Non-pigmented ciliary epithelial cell (primary cell): ENCODE results near the gene TM6SF1.
"Not testable (repeated sequence)": the region's sequence is repeated elsewhere in the genome, so short reads cannot be mapped to it uniquely, and the experiment has no call there.

Experiments
- DNase-seq: peaks from one replicate; pipeline ENCODE4 v3.0.0-alpha.2; 2010; ENCODE audit warnings: low read depth

The TM6SF1 gene

GRCh38 chr15:83115831-83116565, 8.6 kb downstream of the TM6SF1 start:
- no peak for DNase-seq

DNA sequence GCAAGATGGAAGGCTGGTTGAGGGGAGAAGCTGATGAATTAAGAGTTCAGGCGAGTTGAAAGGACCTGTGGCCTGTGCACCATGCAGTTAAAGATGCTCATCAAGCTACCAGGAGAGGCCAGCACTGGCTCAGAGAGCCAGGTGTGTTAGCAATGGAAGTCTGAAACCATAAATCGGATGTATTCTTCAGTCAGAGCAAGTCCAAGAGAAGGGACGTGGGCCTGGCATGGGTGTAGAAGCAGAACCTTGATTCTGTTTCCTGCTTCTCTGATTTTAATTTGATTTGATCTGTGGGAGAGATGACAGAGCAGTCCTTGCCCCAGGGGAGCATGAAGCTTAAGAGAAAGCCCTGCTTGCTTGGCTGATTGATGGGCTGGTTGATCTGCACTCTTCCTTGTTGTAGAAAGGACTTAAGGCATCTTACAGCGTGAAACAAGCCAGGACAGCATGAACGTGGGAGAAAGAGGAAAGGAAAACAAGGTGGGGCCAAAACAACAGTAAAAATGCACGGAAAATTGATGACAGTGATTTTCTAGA, 10.9 kb downstream of the TM6SF1 start:
- DNase-seq, result no peak

DNA sequence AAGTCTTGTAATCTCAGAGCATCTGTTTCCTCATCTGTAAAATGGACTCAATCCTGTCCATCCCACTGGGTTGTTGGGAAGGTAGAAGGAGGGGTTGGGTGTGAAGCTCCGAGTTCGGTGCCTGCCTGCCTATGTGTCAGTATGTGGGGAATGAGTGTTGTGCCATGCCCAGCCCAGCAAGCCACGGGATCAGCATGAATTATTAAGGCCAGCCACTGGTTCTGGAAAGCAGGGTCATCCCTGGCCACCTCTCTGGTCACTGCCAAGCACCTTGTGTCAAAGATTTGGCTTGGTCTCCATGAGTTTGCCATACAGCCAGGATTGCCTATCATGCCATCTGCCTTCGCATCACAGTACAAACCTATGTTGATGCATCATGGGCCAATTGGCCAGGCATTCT, 11.5 kb downstream of the TM6SF1 start:
- DNase-seq, result no peak

DNA sequence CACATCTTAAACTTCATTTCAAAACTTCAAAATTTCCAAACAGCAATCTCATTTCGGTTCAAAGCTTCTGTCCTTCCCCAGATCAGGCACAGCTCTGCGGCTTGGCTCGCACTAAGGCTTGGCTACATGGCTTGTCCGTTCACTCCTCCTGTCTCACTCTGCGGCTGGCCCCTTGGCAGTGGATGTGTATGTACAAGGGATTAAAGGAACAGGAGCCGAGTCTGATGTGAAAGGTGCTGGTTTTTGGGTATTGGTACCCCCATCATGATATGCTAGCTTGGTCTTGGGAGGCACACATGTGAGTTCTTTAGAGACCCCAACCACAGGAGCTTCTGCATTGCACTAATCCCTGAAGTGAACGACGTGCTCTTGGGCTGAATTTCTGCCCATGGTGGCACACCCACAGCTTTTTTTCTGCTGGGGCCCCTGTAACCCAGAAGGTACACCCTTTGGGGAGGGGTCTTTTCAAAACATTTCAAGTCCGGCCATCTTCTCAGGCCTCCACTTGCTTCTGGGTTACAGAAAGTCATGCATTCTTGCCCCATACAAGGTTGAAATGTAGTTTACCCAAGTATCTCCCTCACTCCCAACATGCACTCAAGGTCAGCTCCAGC, 12.6 kb downstream of the TM6SF1 start:
- DNase-seq, result no peak

- no peak for DNase-seq
Observed at GRCh38 chr15:83123529-83123928, 16.1 kb downstream of the TM6SF1 start.

DNA sequence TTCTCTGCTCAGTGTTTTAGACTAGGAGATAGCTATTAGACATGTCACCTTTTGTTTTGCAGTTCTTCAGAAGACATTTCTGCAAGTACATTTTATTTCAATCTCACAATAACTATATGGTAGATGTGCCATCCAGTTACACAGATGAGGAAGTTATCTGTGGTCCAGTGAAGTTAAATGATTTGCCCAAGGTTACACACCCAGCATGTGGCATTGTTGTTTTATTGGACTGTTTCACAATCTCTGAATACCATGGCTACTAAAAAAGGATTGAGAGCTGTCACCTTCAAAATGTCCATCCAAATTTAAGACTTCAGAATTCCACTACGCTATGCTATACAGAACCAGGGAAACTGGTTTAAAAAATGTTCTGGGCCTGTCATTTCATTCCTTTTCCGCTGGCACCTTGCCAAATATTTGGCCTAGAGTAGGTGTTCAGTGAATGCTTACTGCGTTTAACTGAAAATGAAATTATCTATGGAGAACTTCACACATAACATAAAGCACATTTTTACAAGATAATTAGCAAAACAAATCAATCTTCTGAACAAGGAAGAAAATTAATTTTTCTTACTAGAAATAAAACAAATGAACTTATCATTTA, 20.2 kb downstream of the TM6SF1 start:
- no peak for DNase-seq

GRCh38 chr15:83129791-83130190, 22.3 kb downstream of the TM6SF1 start:
- no peak for DNase-seq

DNA sequence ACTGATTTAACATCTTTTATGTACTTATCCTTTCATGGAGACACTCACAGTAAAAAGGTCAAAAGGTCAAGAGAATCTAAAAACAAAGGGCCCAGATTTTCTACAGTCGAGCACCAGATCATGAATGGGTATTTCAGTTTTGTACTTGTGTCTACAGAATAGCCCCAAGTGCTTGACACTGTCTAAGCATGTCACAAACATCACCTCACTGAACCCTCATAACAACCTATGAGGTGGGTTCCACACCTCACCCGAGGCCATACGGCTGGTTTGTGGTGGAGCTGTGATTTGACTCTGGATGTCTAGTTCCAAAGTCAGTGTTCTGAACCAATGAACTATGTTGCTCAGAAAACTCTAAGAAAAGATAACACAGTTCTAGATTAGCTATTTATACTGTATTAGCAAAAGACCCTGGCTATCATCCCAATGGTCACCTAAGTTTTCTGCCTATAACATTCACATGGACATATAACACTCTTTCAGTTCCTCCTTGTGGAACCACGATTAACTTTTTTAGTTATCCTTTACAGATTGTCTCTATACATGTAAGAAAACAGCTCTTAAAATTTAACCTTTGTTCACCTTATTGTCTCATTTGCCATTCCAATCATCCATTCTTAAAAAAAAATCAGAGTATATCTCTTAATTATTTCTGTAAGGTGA, 25.5 kb downstream of the TM6SF1 start:
- no peak for DNase-seq

GRCh38 chr15:83142151-83142550, 34.7 kb downstream of the TM6SF1 start:
- not testable (repeated sequence) for DNase-seq

DNA sequence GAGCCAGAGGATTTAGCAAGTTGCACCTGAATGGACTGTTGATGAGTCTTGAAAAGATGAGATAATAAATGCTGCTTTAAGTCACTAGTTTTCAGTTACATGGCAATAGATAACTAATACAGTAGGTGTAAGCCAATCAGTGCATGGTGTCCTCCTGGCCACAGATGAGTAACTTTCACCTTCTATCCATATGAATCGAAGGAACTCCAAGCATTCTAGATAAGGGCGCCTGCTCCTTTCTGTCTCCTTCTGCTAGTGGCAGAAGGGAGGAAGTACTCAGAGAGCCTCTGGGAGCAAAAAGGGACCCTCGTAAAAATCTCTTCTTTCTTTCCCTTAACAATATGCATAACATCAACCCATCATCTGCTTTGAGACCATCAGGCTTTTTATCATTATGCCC, 37.3 kb downstream of the TM6SF1 start:
- no peak for DNase-seq

- DNase-seq, result no peak
Observed at GRCh38 chr15:83153288-83153687, 45.8 kb downstream of the TM6SF1 start.

DNA sequence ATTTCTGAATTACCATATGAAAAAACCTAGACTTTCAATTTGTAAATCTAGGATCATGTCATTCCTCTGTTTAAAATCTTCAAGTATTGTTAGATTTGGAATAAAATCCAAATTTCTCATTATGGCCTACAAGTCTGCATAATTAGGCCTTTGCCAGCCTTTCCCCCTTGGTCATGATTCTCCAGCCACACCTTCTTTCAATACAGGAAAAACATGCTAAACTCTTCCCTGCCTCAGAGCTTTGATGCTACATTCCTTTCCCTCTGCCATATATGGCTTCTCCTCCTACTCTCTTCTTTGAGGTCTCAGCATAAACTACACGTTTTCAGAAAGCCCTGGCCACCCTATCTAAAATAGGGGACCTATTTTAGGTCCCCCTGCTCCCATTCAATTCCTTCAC, 48.5 kb downstream of the TM6SF1 start:
- no peak for DNase-seq

DNA sequence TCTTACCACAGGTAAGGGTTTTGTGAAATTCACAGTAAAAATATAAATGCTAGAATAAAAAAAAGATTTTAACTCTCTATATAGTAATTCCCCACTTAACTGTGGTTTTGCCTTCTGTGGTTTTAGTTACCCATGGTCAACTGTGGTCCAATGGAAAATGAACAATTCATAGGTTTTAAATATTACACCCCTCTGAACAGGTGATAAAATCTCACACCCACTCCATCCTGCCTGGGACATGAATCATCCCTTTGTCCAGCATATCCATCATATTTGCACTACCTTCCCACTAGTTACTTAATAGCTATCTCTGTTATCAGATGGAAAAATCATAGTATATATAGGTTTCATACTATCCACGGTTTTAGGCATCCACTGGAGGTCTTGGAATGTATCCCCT, 50.9 kb downstream of the TM6SF1 start:
- DNase-seq, result no peak

- DNase-seq, result no peak
Observed at GRCh38 chr15:83160741-83161140, 53.3 kb downstream of the TM6SF1 start.

DNA sequence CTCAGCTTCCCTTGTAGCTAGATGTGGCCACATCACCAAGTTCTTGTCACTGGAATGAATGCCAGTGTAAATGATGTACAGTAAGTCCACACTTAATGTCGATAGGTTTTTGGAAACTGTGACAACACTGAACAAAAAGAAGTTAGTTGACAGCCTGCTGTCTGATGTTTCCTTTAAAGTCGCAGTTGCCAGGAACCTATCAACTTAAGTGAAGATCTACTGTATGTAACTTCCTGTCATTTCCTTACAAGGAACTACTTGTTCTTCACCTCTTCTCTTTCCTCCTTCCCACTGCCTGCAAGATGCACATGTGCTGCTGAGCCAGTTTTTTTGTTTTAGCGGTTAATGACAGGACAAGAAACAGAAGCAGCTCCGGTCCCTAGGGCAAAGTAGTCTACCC, 55.6 kb downstream of the TM6SF1 start:
- DNase-seq, result no peak

DNA sequence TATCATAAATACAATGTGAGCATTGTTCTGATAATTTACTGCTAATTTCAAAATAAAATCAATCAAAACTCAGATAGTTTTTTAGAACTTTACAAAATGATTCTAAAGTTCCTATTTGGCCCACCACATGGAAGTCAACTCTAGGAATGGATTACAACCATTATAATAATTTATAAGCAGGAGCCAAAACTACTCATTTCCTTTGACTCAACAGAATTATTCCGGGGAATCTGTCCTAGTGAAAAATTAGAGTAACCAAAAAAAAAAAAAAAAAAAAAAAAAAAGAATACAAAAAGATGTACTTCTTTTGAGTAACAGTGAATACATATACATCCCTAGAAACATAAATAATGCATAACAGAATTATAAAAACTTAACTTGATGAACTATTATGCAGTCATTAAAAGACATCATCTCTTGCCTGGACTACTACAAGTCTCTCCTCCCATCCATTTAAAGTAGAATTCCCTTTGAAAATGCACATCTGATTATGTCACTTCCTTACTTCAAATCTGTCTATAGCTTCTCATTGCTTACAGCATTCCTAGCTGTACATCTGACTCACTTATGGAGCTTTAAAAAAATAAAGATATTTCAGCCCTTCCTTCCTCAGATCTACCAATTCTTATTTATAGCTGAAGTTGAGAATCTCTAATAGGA, 56.8 kb downstream of the TM6SF1 start:
- peak; percentile 48 for DNase-seq

- no peak for DNase-seq
Observed at GRCh38 chr15:83164771-83165404, 57.4 kb downstream of the TM6SF1 start.

GRCh38 chr15:83166218-83166617, 58.8 kb downstream of the TM6SF1 start:
- DNase-seq, result no peak

- no peak for DNase-seq
Observed at GRCh38 chr15:83166830-83167229, 59.4 kb downstream of the TM6SF1 start.

- not testable (repeated sequence) for DNase-seq
Observed at GRCh38 chr15:83169576-83169975, 62.1 kb downstream of the TM6SF1 start.

GRCh38 chr15:83170474-83171165, 63.2 kb downstream of the TM6SF1 start:
- no peak for DNase-seq
